Urinary bladder (tissue), 4 donors: ENCODE results near the gene ARHGAP15. TPM values are rescaled to one million over a fixed set of nuclear protein-coding genes. Genes with fewer than 3 reads are reported as not detected.
A peak's percentile ranks its signal among the peaks of the same experiment; 100 is the strongest.

ENCODE experiments used
- DNase-seq: peaks from one replicate; pipeline ENCODE4 v3.0.0-alpha.2; 2015; ENCODE audit errors: extremely low spot score
- H3K27ac ChIP-seq: one replicate; pipeline ENCODE4 v1.5.1; 2013; ENCODE audit warnings: low read depth, mild to moderate bottlenecking, moderate library complexity
- H3K36me3 ChIP-seq: one replicate; pipeline ENCODE4 v1.6.1; 2013; ENCODE audit warnings: mild to moderate bottlenecking, moderate library complexity; ENCODE audit not compliant: insufficient read depth
- H3K4me1 ChIP-seq: one replicate; pipeline ENCODE4 v1.6.1; 2013; ENCODE audit warnings: mild to moderate bottlenecking, moderate library complexity; ENCODE audit not compliant: insufficient read depth
- H3K4me3 ChIP-seq: one replicate; pipeline ENCODE4 v1.5.1; 2013; ENCODE audit warnings: low read depth, low read length
- WGBS: extraction: QIAGEN DNeasy Blood & Tissue Kit; methylation state at CpG from one replicate; pipeline ENCODE4 v1.1.7; 2013; 5-methylcytosine and 5-hydroxymethylcytosine counted together
- polyA plus RNA-seq: library from polyadenylated mRNA; stranded (reverse); fragments of 200-250 nt; gene quantifications from one replicate; pipeline ENCODE4 v1.2.3, GENCODE V29; 2013
- total RNA-seq: library from RNA; depleted of rRNA; stranded (reverse); fragments of >200 nt; gene quantifications from one replicate; pipeline ENCODE4 v1.2.3, GENCODE V29; 2014
- donor health status: healthy with polysubstance abuse.
- donor health status: healthy.

The ARHGAP15 gene
- total and polyA plus RNA-seq, 2 donors: 3.9 to 107 TPM

DNA sequence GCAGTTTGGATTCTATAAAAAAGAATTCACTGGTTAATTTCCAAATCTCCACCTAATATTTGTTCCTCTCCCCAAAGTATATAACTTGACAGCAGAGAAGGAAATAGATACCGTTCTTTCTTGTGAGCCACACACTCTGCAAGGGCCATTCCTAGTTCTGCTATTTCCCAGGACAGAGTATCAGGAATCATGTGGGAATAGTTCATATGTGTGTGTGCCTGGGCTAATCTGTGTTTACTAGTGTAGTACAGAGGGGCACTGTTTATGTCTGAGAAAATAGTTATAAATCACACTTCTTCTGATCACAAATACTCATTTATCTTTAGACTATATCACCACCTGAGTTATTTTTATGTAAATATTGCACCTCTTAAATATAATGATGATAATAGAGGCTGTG lies 296.7 kb downstream of the ARHGAP15 start:
- Histone ChIP-seq H3K4me3 (no peak overlapping the region), H3K4me1 (no peaks in the 10 kb centered on the region), H3K27ac (no peak overlapping the region), H3K36me3 (no peaks in the 10 kb centered on the region)
- no peak for DNase-seq
- 77% methylated on average over 1 of the region's 1 CpG for WGBS

DNA sequence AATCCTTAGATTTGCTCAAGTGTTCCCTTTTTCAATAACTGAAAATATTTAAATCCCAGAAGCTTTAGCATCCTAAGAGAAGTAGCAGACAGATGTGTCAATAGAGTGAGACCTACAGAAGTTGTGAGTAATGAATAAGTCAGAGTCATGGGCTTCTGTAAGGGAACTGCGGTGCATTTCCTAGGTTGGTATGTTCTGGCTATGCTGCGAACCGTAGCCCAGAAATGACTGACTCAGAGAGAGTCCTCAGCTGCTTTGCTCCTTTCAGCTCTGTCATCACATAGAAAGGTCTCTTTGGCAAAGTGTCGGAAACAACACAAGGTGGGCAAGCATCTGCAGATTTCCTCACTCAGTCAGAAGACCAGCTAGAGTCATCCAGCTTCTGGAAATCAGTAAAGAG lies 297.1 kb downstream of the ARHGAP15 start:
- H3K4me3 ChIP-seq: no peak overlapping the region
- no peaks in the 10 kb centered on the region for H3K36me3 ChIP-seq
- WGBS: 95% methylated on average over 4 of the region's 4 CpGs
- no peak overlapping the region for H3K27ac ChIP-seq
- H3K4me1 ChIP-seq: no peaks in the 10 kb centered on the region
- no peak for DNase-seq

DNA sequence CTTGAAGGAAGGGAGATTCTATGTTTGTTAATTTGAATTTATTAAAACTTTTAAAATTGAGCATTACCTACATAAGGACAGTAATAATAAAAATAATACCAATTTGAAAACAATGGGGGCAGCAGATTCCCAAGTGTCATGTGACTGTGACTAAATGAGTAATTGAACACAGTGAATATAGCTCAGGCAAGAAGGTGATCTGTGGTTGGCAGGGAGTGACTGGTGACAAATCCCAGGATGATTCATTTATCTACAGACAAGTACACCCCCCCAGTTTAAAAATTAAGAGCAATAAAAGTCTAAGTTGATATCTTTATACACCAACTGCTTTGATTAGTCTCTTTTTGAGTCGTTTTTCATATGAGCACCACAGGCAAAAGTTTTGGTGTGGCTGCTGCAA lies 299.5 kb downstream of the ARHGAP15 start:
- no peaks in the 10 kb centered on the region for H3K36me3 ChIP-seq
- H3K4me3 ChIP-seq: no peak overlapping the region
- H3K27ac ChIP-seq: no peak overlapping the region
- WGBS: 55% methylated on average over 1 of the region's 1 CpG
- DNase-seq: no peak
- H3K4me1 ChIP-seq: no peaks in the 10 kb centered on the region

DNA sequence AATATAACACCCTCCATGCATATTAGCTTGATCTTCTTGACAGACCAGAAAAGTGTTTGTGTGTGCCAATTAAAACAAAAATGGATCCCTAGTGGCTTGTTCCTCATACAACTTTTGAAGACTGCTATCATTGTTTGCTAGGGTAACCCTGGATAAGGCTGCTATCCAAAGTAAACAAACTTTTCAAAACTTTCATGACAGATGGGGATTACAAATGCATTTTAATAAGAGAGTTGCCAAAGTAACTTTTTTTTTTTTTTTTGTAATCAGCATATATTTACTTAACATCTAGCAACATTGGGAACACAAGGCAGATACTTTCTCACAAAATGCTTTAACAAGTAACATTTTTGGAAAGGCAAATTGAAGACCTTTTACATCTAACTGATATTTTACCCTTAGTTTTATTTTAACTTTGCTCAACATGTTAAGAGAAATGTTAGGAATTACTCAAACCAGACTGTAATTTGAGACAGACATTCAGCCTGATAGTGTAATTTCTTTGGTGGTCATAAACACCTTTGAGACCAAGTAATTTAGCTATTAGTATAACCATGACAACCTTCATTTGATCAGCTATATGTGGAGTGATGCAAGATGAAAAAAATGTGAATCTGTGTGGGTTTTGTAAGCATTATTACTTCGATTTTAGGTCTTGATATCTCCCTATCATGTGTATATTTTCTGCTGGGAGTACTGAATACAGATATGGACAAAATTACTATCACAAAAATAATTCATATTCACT lies 300.9 kb downstream of the ARHGAP15 start:
- no peak for DNase-seq
- 87% methylated on average over 1 of the region's 1 CpG for WGBS
- Histone ChIP-seq H3K4me3 (no peak overlapping the region), H3K27ac (no peak overlapping the region), H3K36me3 (no peaks in the 10 kb centered on the region), H3K4me1 (no peaks in the 10 kb centered on the region)

DNA sequence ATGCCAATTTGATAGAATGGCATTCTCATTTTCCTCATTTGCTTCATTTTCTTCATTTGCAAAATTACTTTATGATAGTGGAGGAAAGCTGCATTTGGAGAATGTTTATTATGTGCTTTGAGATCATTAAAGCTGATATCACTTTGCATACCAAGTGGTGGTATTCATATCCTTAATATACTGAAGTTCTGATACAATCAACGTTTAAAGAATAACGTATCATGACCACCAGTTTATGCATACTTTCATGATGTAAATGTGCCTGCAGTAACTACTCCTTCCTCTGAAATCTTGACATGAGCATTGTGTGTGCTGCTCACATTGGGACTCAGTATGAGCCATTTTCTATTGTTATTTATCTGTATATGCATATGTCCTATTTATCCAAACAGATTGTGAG lies 302.1 kb downstream of the ARHGAP15 start:
- Histone ChIP-seq H3K4me3 (no peak overlapping the region), H3K27ac (no peak overlapping the region), H3K4me1 (no peaks in the 10 kb centered on the region), H3K36me3 (no peaks in the 10 kb centered on the region)
- 49% methylated on average over 2 of the region's 2 CpGs for WGBS
- no peak for DNase-seq

DNA sequence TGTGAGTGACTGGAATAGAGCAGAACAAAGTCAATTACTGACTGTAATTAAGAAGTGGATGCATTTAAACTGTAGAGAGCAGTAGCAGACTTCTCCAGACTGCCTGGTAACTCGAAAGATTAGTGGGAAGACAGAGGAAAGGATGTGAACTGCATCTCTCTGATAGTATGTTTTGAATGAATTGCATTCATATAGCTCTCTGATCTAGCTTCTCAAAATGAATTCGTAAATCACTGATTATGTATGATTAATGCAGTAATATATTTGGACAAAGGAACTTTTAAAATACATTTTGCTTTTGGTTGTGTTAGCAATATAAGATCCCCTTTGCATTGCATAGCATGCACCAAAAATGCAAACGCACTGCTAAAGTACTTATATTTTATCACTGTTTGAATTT lies 304.0 kb downstream of the ARHGAP15 start:
- WGBS: 44% methylated on average over 3 of the region's 3 CpGs
- H3K27ac ChIP-seq: no peak overlapping the region

DNA sequence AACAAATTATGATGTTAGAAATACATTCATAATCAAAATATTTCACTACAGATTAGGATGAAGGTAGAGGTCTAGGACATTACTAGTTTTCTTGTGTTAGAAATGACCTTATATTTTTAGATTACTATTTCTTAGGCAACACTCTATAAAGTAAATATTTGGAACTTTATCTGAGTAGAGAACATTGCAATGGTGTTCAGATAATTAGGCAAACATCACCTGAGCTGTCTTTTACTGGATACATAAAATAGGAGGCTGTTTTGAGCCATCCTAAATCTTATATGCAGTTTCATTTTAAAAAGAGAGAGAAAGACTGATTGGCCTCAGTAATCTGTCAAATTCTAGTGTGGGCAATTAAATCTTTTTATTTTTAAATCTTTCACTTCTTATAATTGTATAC lies 304.6 kb downstream of the ARHGAP15 start:
- H3K27ac ChIP-seq: no peak overlapping the region
- no peak for DNase-seq

More for the DNA sequence above, 304.0 kb downstream of the ARHGAP15 start:
- Histone ChIP-seq H3K4me1 (no peaks in the 10 kb centered on the region), H3K36me3 (no peaks in the 10 kb centered on the region), H3K4me3 (no peak overlapping the region)
- DNase-seq: peak; percentile 11

DNA sequence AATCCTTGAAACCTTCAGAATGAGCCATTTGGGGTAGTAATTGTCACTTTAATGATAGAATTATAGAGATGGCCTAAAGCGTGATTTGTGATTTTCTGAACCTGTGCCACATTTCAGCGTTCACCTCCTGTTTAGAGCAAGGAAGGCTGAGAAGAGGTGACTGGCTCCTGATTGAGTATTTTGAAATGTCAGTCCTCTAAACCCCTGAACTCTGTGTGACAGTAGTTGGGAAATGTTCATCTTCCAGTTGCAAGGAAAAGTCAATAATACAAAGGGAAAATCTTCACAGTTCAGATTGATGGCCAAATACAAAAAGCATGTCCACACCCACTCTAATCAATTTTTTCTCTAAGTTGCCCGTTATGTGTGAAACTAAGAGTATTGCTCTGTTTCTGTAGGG lies 305.2 kb downstream of the ARHGAP15 start:
- Histone ChIP-seq H3K4me1 (no peaks in the 10 kb centered on the region), H3K36me3 (no peaks in the 10 kb centered on the region), H3K27ac (no peak overlapping the region), H3K4me3 (no peak overlapping the region)
- no peak for DNase-seq
- 74% methylated on average over 3 of the region's 3 CpGs for WGBS

More for the DNA sequence above, 304.6 kb downstream of the ARHGAP15 start:
- Histone ChIP-seq H3K4me3 (no peak overlapping the region), H3K4me1 (no peaks in the 10 kb centered on the region), H3K36me3 (no peaks in the 10 kb centered on the region)

DNA sequence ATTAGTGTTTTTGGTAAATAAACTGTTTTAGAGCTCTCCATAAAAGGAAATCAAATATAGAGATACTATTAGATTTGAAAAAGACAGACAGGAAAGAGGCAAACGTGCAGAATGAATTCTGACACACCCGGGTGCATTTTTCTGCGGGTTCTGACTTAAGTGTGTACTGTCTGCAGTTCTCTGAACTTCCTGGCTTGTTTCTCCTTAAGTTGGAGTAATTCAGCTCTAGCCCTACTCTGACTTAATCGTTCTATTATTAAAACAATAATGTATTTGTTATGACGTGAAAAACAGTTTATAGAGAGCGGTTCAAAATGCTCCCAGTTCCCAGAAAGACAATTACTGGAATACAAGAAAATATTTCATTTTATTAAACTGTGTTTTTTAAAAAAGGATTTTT lies 305.9 kb downstream of the ARHGAP15 start:
- H3K4me3 ChIP-seq: no peak overlapping the region
- H3K27ac ChIP-seq: no peak overlapping the region
- WGBS: 39% methylated on average over 6 of the region's 6 CpGs
- no peak for DNase-seq
- H3K4me1 ChIP-seq: no peaks in the 10 kb centered on the region
- H3K36me3 ChIP-seq: no peaks in the 10 kb centered on the region

DNA sequence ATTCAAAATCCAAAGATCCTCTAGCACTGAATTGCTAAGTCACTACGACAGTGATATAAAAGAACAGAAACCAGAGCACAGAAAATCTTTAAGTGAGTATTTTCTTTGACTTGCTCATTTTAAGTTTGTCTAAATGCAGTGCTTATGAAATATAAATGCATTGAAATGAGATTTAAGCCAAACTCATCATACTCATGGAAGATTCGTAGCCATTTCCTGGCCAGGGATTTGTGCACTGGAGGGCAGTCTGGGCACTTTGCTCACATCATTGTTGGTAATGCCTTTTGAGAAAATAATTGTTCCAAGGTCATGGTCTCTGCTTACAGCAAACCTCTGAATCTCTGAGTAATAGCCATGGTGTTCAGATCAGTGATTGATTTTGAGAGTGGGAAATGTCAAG lies 307.7 kb downstream of the ARHGAP15 start:
- Histone ChIP-seq H3K27ac (no peak overlapping the region), H3K36me3 (no peaks in the 10 kb centered on the region), H3K4me1 (no peaks in the 10 kb centered on the region), H3K4me3 (no peak overlapping the region)
- no peak for DNase-seq
- 63% methylated on average over 2 of the region's 2 CpGs for WGBS

DNA sequence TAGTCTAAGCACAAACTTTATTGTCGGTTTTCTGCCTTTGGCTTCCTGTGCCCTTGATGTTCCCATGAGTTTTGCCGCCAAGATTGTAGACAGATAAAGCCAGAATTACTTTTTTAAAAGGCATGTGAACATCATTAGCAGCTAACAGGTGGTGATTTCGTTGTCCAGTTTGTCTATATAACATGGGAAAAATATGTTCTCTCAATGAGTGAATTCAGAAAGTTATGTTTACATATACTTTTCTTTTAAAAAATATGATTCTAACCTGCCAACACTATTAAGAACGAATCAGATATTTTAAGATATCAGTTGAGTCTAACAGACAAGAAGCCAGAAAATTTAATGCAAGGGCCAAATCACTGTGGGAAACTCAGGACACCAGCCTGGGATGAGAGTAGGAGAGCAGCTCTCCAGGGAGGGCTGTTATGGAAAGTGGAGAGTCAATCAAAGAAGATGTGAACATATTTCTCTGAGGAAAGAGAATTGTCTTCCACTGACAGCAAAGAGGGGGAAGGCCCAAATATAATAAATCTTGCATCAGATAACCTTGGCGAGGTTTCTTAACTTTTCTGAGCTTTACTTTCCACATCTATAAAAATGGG lies 311.3 kb downstream of the ARHGAP15 start:
- no peak for DNase-seq
- H3K27ac ChIP-seq: no peak overlapping the region
- WGBS: 68% methylated on average over 5 of the region's 5 CpGs
- H3K36me3 ChIP-seq: no peaks in the 10 kb centered on the region
- H3K4me3 ChIP-seq: no peak overlapping the region
- no peaks in the 10 kb centered on the region for H3K4me1 ChIP-seq

DNA sequence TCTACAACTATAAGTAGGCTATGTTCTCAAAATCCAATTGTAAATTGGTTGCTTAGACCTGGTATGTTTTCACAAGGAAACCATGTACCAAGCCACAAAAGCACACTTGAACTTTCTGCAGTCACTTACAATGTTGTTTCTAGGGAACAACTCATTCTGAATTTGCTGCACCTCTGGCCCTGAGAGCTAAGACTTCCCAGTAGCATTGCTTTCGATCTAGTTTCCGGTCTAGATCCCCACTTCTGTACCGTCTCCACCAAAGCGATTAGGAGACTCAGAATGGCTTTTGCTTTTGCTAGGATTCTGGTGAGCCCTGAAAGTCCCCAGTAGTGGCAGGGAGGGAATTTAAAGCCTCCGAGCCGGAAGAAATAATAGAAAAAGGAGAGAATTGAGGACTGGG lies 313.0 kb downstream of the ARHGAP15 start:
- DNase-seq: no peak
- WGBS: 75% methylated on average over 6 of the region's 6 CpGs
- Histone ChIP-seq H3K4me1 (no peaks in the 10 kb centered on the region), H3K27ac (no peak overlapping the region), H3K4me3 (no peak overlapping the region), H3K36me3 (no peaks in the 10 kb centered on the region)

DNA sequence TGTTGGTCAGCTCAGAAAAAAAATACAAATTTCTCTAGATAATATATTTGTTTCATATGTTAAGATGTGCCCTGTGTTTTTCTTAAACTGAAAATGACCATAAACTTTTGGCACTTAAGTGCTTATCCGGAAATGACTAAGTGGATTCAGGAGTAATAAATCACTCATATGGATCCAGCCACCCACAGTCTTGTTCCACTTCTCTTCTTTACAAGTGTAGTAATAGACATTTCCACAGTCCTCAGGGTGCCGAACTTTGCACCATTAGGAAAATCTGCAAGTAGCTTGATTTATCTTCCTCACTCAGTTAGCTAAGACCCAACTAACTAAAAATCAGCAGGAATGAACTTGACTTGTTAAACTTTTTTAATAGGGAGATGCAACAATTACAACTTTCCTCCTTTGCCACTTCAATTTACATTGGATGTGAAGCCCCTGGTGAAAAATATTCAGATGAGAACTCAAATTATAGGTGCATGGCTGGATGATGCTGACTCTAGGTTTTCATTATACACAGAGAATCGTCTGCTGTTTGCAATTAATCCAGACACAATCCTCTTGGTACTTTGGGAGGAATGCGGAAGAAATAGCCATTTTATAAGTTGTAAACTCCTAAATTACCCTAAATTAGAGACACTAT lies 322.5 kb downstream of the ARHGAP15 start:
- whole genome bisulfite sequencing: 55% methylated on average over 4 of the region's 4 CpGs
- Histone ChIP-seq H3K27ac (no peak overlapping the region), H3K36me3 (no peaks in the 10 kb centered on the region), H3K4me1 (no peaks in the 10 kb centered on the region), H3K4me3 (no peak overlapping the region)
- no peak for DNase-seq

DNA sequence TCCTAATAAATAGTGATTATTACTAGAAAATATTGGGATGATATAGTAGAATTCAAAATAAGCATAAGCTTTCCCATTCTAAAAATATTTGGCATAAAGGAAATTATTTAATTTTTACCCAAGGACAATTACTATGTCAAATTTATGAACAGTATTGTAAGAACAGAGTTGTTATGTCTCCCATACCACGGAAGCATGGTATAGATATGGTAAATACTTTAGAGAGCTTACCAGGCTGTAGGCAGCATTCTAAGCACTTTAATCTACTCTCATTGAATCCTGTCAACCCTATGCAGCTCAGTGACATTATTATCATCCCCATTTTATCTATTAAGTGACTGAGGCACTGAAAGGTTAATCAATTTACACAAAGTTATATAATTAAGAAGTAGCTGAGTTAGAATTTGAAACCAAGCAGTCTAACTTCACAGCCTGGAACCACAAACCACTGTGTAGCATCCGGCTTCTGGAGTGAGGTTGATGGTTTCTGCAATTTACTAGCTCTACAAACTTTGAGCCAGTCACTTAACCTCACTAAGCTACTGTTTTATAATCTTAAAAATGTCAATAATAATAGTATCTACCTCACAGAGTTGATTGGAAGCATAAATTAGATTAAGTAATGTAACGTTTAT lies 323.7 kb downstream of the ARHGAP15 start:
- WGBS: 84% methylated on average over 3 of the region's 3 CpGs

More for the DNA sequence above, 323.7 kb downstream of the ARHGAP15 start:
- no peak for DNase-seq
- H3K27ac ChIP-seq: no peak overlapping the region
- H3K4me3 ChIP-seq: no peak overlapping the region
- no peaks in the 10 kb centered on the region for H3K36me3 ChIP-seq
- no peaks in the 10 kb centered on the region for H3K4me1 ChIP-seq
